ENCODE results near the gene ZNF408. TPM values are rescaled to one million over a fixed set of nuclear protein-coding genes. Genes with fewer than 3 reads are reported as not detected.

The ZNF408 gene
- total and polyA plus RNA-seq, 2 donors (not counting 3 experiments of a cell fraction or from before 2014, with no cell fraction given): 7.8 to 10.9 TPM

DNA sequence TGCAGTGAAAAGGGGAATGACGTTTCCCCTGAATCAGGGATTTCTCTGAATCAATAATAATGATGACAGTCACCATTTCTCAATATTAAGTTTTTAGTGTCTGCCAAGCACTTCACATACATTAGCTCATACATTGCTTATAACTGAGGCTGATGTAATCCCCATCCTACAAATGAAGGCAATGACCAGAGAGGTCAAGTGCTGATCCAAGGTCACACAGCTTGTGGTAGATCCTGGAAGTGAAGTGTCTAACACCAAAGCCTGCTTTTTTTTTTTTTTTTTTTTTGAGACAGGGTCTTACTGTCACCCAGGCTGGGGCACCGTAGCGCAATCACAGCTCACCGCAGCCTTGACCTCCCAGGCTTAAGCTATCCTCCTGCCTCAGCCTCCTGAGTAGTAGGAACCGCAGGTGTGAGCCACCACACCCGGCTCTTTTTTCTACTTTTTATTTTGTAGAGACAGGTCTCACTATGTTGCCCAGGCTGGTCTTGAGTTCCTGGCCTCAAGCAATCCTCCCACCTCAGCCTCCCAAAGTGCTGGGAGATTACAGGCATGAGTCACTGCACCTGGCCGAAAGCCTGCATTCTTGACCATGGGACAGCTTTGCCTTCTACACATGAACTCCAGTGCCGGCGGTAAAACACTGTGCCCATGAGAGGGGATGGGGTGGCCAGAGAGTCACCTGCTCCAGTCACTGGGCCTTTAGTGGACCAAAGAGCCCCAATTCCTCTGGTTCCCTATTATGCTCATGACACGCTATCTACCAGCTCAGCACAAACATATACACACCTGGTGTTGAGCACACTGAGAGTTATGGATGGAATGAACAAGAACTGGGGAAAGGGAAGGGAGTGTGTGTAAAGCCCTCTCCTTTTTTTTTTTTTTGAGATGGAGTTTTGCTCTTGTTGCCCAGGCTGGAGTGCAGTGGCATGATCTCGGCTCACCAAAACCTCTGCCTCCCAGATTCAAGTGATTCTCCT, 17.8 kb upstream of the ZNF408 start:
- intact Hi-C loops (cut with micrococcal nuclease): no loop called here
- POLR2A ChIA-PET: interaction anchor here (0.7 kb wide), 1 partner anchor 47 kb away, joined by 3 read pairs; no protein-coding TSS in a partner anchor
- no peaks in the 10 kb centered on the region for H3K9me1 ChIP-seq (replicated peaks; ENCODE audit: control insufficient read depth, extremely low read depth, insufficient read depth, low read length)
- DNase-seq (ENCODE audit: low read depth, low spot score) (no peak), FAIRE-seq (no peak)
- BruUV-seq (replicated peaks): no TSS peak
- H3K4me1 ChIP-seq (ENCODE audit: control insufficient read depth, extremely low read depth, insufficient read depth, low read length): no peaks in the 10 kb centered on the region
- dilution Hi-C loops (cut with MboI; ENCODE audit: extremely low pct_ligation_motif_present, low sequenced_read_pairs): no loop called here
- no peaks in the 10 kb centered on the region for H3K27me3 ChIP-seq (ENCODE audit: control insufficient read depth in 2 of 2, insufficient read depth in 2 of 2, low read length in 2 of 2)
- CTCF ChIA-PET: interaction anchor here (0.6 kb wide), 1 partner anchor 43 kb away, joined by 6 read pairs; no protein-coding TSS in a partner anchor
- H2AFZ ChIP-seq (ENCODE audit: low read depth, low read length): no peak overlapping the region
- H3K79me2 ChIP-seq (ENCODE audit: control insufficient read depth, insufficient read depth, low read length): no peaks in the 10 kb centered on the region
- H3K4me2 ChIP-seq (ENCODE audit: insufficient read depth, low read length): no peak overlapping the region
- H3K9ac ChIP-seq (replicated peaks; ENCODE audit: extremely low read depth, insufficient read depth, low read length): no peak overlapping the region
- TF ChIP-seq, protein P1, sequence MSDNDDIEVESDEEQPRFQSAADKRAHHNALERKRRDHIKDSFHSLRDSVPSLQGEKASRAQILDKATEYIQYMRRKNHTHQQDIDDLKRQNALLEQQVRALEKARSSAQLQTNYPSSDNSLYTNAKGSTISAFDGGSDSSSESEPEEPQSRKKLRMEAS (IDR thresholded peaks at IDR 0.05; ENCODE audit: insufficient read depth, insufficient read length): no peak
- TF ChIP-seq MYC (IDR thresholded peaks at IDR 0.05; ENCODE audit: low read depth, low read length) (no peak), POLR2A (IDR thresholded peaks at IDR 0.05; ENCODE audit: low read depth, low read length) (no peak)
- TF ChIP-seq, protein P2, sequence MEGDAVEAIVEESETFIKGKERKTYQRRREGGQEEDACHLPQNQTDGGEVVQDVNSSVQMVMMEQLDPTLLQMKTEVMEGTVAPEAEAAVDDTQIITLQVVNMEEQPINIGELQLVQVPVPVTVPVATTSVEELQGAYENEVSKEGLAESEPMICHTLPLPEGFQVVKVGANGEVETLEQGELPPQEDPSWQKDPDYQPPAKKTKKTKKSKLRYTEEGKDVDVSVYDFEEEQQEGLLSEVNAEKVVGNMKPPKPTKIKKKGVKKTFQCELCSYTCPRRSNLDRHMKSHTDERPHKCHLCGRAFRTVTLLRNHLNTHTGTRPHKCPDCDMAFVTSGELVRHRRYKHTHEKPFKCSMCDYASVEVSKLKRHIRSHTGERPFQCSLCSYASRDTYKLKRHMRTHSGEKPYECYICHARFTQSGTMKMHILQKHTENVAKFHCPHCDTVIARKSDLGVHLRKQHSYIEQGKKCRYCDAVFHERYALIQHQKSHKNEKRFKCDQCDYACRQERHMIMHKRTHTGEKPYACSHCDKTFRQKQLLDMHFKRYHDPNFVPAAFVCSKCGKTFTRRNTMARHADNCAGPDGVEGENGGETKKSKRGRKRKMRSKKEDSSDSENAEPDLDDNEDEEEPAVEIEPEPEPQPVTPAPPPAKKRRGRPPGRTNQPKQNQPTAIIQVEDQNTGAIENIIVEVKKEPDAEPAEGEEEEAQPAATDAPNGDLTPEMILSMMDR (IDR thresholded peaks at IDR 0.05; ENCODE audit: extremely low read depth in 1 of 2, insufficient read depth in 1 of 2, low read depth in 1 of 2, low read length in 2 of 2): no peak
- H3K27ac ChIP-seq (ENCODE audit: insufficient read depth, low read depth, low read length): no peak overlapping the region
- H4K20me1 ChIP-seq (replicated peaks; ENCODE audit: control insufficient read depth, extremely low read depth, insufficient read depth, low read length): no peaks in the 10 kb centered on the region
- H3K36me3 ChIP-seq (ENCODE audit: control insufficient read depth in 2 of 2, extremely low read depth in 1 of 2, insufficient read depth in 2 of 2, low read length in 2 of 2): peaks cover 2 to 36% of the 10 kb centered on the region in 2 experiments
- H3K9me3 ChIP-seq (replicated peaks; ENCODE audit: control insufficient read depth, insufficient read depth, low read length): no peaks in the 10 kb centered on the region
- no peak overlapping the region for H3K4me3 ChIP-seq (replicated peaks in 1 of 3; ENCODE audit: insufficient read depth in 1 of 3, low read depth in 1 of 3, low read length in 3 of 3)

All from endothelial cell of umbilical vein (primary cell).